LNCAP (cell line): ENCODE data around the gene KRR1.

Source experiments
- TF ChIP-seq, protein P1 (sequence below): fragments of 450-650 bp; IDR thresholded peaks from 2 replicates; pipeline ENCODE4 v1.5.1; 2017; ENCODE audit warnings: mild to moderate bottlenecking

Gene KRR1

GRCh38 chr12:75551477-75551876 is 40.1 kb upstream of the KRR1 start:
- TF ChIP-seq, protein P1, sequence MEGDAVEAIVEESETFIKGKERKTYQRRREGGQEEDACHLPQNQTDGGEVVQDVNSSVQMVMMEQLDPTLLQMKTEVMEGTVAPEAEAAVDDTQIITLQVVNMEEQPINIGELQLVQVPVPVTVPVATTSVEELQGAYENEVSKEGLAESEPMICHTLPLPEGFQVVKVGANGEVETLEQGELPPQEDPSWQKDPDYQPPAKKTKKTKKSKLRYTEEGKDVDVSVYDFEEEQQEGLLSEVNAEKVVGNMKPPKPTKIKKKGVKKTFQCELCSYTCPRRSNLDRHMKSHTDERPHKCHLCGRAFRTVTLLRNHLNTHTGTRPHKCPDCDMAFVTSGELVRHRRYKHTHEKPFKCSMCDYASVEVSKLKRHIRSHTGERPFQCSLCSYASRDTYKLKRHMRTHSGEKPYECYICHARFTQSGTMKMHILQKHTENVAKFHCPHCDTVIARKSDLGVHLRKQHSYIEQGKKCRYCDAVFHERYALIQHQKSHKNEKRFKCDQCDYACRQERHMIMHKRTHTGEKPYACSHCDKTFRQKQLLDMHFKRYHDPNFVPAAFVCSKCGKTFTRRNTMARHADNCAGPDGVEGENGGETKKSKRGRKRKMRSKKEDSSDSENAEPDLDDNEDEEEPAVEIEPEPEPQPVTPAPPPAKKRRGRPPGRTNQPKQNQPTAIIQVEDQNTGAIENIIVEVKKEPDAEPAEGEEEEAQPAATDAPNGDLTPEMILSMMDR, result no peak

DNA sequence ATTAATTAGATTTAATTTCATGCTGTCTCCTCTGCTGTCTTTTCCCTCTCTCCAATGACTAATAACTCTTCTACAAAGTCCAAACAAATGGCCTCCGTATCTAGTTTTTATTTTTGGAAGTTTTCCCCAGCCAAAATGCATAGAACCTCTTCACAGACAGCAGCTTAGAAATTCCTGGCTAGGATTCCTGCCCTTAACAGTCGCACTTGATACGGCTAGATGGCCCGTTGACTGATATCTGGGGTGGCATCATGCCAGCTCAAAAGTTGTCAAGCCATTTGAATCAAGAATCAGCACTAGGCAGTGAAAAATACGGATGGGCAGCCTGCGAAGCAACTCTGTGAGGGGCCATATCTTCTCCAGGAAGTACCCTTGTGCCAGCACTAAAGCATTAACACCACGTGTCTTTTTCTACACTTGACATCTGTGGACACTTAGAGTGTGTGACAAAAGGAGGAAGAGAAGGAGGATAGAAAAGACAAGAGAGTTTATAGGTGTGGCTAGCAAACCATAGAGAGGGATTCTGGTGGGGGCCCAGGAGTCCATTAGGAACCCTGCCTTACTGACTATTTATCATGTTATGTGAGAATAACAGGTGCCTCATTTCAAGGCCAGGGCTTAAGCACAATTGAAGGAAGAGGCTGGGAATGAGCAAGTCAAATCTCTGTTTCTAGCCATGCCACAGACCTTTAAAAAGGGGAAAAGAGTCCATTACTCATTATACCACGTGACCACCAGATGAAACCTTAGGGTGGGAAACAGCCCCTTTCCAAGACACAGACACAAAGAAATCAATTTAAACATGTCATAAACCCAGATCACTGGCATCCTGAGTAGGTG is 39.2 kb upstream of the KRR1 start:
- TF ChIP-seq, protein P1, result no peak

DNA sequence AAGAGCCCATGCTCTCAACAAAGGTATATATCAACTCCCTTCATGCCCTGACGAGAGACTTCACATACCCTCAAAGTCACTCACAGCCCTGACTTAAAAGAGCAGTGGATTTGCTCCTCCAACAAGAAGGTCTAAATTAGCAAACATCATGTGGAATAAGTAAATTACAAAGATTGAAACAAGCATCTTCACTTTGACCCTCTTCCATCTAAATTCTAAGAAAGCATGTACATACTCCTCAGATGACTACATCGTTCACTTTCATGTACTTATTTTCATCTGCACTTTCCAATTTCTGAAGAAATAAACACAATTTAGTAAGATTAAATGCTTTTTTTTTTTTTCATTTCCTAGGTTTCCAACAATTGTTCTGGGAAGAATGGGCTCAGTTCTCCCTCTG is 38.6 kb upstream of the KRR1 start:
- TF ChIP-seq, protein P1, result no peak

DNA sequence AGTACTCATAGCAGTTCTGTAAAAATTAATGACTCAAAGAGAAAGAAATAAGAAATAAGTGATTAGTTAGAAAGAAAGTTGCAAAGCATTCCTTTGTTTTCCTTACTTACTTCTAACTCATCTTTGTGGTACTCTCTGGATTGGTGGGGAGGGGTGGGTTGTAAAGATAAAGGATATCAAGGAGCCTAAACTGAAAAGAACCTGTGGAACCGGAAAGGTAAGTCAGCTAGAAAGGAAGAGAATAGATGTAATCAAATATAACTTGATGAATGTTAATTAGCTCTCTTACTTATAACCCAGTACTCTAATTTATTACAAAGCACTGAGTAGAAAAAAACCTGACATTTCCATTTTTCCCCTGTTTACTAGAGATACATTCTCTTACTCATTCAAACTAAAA is 37.5 kb upstream of the KRR1 start:
- TF ChIP-seq, protein P1, result no peak

DNA sequence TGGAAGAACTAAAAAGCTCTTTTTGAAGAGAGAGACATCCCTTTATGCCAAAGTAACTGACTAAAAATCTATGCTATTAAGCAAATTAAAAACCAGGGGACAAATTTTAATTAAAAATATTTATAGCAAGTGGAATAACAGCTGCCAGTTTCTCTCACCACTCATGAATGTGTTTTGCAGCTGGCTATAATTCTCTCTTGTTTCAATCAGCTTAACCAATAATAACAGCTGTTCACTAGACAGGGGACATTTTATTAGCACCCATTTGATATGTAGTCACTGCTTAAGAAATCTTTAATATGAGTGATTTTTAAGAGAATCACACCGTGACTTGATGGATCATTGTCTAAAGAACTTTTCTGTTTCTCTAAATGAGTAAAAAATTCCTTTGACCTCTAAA is 34.2 kb upstream of the KRR1 start:
- TF ChIP-seq, protein P1, result no peak

DNA sequence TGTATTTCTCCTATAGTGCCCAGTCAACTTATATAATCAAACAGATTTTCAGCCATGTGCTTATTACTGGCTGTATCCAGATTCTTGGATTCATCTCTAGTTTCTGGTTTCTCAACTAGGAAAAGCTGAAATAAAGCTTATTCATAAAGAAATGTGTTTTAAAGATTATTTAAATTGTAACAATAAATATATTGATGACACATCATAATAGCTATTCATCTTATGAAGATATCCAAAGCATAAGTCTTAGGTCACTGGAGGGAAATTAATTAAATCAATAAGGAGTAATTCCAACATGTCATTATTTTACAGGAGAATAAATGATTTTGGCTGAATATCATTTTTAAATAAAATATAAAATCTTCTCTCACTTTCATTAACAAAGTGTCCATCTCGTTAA is 32.1 kb upstream of the KRR1 start:
- TF ChIP-seq, protein P1, result no peak

GRCh38 chr12:75542942-75543341 is 31.5 kb upstream of the KRR1 start:
- TF ChIP-seq, protein P1, result no peak

GRCh38 chr12:75539889-75540288 is 28.5 kb upstream of the KRR1 start:
- TF ChIP-seq, protein P1, result no peak
